Ishikawa (cell line): ENCODE measurements around the gene PITPNC1.

Source experiments
- CEBPB ChIP-seq: IDR thresholded peaks from 2 replicates; pipeline ENCODE4 v1.6.1; 2012
- CREB1 ChIP-seq: IDR thresholded peaks from 2 replicates; pipeline ENCODE4 v1.6.1; 2012; ENCODE audit warnings: low read depth
- EGR1 ChIP-seq: IDR thresholded peaks from 2 replicates; pipeline ENCODE4 v1.6.1; 2012
- EP300 ChIP-seq: IDR thresholded peaks from 2 replicates; pipeline ENCODE4 v1.6.1; 2012; ENCODE audit warnings: borderline replicate concordance
- FOXM1 ChIP-seq: IDR thresholded peaks from 2 replicates; pipeline ENCODE4 v1.6.1; 2012; ENCODE audit warnings: low read depth, borderline replicate concordance
- MAX ChIP-seq: IDR thresholded peaks from 2 replicates; pipeline ENCODE4 v1.6.1; 2012
- RAD21 ChIP-seq: IDR thresholded peaks from 2 replicates; pipeline ENCODE4 v1.6.1; 2012; ENCODE audit warnings: low read depth
- TAF1 ChIP-seq: IDR thresholded peaks from 2 replicates; pipeline ENCODE4 v1.6.1; 2012; ENCODE audit warnings: low read depth, mild to moderate bottlenecking
- ZBTB7A ChIP-seq: IDR thresholded peaks from 2 replicates; pipeline ENCODE4 v1.6.1; 2012; ENCODE audit warnings: low read depth

- TF ChIP-seq CEBPB (no peak), CREB1 (no peak), MAX (no peak), EGR1 (no peak), RAD21 (no peak), EP300 (no peak), TAF1 (no peak), FOXM1 (no peak), ZBTB7A (no peak)
These were observed 134.7 kb downstream of the PITPNC1 start for GRCh38 chr17:67511804-67512203.
